OCI-LY1 (cell line): ENCODE data around the gene TTC27.
"Not testable (repeated sequence)": the region's sequence is repeated elsewhere in the genome, so short reads cannot be mapped to it uniquely, and the experiment has no call there.

Experiments used
- EZH2 ChIP-seq: fragments of 200-600 bp; sonication (generic), shearing (Covaris generic); IDR thresholded peaks from 2 replicates; pipeline ENCODE4 v1.8.0; 2017; ENCODE audit warnings: borderline replicate concordance, mixed run types, mild to moderate bottlenecking, antibody characterized with exemption, low read length, moderate library complexity, mixed read lengths
- TF ChIP-seq, protein P1 (sequence below): fragments of 200-600 bp; sonication (generic), shearing (Covaris generic); IDR thresholded peaks from 2 replicates; pipeline ENCODE4 v1.5.1; 2017; ENCODE audit warnings: mild to moderate bottlenecking, antibody characterized with exemption, low read length, moderate library complexity, mixed read lengths

DNA sequence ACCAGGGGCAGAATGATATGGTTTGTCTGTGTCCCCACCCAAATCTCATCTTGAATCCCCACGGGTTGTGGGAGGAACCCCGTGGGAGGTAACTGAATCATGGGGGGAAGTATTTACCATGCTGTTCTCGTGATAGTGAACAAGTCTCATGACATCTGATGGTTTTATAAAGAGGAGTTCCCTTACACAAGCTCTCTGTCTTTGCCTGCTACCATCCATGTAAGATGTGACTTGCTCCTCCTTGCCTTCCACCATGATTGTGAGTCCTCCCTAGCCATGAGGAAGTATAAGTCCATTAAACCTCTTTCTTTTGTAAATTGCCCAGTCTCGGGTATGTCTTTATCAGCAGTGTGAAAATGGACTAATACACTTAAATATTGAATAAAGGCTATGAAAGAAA is 218.4 kb downstream of the TTC27 start:
- TF ChIP-seq, protein P1, sequence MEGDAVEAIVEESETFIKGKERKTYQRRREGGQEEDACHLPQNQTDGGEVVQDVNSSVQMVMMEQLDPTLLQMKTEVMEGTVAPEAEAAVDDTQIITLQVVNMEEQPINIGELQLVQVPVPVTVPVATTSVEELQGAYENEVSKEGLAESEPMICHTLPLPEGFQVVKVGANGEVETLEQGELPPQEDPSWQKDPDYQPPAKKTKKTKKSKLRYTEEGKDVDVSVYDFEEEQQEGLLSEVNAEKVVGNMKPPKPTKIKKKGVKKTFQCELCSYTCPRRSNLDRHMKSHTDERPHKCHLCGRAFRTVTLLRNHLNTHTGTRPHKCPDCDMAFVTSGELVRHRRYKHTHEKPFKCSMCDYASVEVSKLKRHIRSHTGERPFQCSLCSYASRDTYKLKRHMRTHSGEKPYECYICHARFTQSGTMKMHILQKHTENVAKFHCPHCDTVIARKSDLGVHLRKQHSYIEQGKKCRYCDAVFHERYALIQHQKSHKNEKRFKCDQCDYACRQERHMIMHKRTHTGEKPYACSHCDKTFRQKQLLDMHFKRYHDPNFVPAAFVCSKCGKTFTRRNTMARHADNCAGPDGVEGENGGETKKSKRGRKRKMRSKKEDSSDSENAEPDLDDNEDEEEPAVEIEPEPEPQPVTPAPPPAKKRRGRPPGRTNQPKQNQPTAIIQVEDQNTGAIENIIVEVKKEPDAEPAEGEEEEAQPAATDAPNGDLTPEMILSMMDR = not testable (repeated sequence)
- not testable (repeated sequence) for TF ChIP-seq EZH2
